ENCODE measurements around the gene ATP11A.

DNA sequence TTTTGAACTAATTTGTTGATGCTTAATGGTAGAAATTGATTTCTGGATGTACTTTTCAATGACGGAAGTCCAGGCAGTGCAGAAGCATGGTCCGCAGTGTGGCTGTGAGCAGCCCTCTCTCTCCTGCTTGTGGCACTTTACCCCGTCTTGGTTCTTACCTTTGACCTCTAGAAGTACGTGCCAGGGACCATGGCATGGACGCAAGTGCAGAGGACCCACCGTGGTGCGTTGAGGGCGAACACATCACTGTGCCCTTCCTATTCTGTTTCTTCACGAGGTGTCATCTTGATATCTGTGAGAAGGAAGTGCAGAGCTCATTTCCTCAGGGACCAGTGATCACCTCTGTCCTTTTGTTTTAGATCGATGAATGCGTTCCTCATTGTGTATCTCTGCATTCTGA is 135.2 kb downstream of the ATP11A start:
- TF ChIP-seq, protein P1, sequence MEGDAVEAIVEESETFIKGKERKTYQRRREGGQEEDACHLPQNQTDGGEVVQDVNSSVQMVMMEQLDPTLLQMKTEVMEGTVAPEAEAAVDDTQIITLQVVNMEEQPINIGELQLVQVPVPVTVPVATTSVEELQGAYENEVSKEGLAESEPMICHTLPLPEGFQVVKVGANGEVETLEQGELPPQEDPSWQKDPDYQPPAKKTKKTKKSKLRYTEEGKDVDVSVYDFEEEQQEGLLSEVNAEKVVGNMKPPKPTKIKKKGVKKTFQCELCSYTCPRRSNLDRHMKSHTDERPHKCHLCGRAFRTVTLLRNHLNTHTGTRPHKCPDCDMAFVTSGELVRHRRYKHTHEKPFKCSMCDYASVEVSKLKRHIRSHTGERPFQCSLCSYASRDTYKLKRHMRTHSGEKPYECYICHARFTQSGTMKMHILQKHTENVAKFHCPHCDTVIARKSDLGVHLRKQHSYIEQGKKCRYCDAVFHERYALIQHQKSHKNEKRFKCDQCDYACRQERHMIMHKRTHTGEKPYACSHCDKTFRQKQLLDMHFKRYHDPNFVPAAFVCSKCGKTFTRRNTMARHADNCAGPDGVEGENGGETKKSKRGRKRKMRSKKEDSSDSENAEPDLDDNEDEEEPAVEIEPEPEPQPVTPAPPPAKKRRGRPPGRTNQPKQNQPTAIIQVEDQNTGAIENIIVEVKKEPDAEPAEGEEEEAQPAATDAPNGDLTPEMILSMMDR (IDR thresholded peaks at IDR 0.05): no peak
- no peak for TF ChIP-seq POLR2AphosphoS5 (IDR thresholded peaks at IDR 0.05)
- TF ChIP-seq POLR2A (IDR thresholded peaks at IDR 0.05): no peak
